GM13977 (cell line): ENCODE results near the gene IL36B.

Experiments used
- DNase-seq: peaks from one replicate; pipeline ENCODE4 v3.0.0; 2012; ENCODE audit warnings: low spot score
- CTCF ChIP-seq: IDR thresholded peaks from 2 replicates; pipeline ENCODE4 v1.5.1; 2012; ENCODE audit warnings: mild to moderate bottlenecking, control low read depth; ENCODE audit not compliant: insufficient read depth; ENCODE audit errors: extremely low read depth, missing control alignments
- in situ Hi-C: fragments of 300-500 bp; cut with MboI; formaldehyde crosslinking; loops from one replicate; pipeline ENCODE4 v1.12.0; 2022; ENCODE audit warnings: low sequenced_read_pairs, low pct_unique_long_range_greater_than_20kb, mixed read lengths, inconsistent platforms; ENCODE audit not compliant: unreplicated experiment

IL36B gene

GRCh38 chr2:113083296-113083695 lies 30.6 kb upstream of the IL36B start:
- DNase-seq, result no peak
- TF ChIP-seq CTCF, result no peak
- in situ Hi-C loops, result loop anchor here (10.0 kb wide), 1 partner anchor 122 kb away; no protein-coding TSS in a partner anchor

GRCh38 chr2:113081488-113082210 lies 29.0 kb upstream of the IL36B start:
- in situ Hi-C loops, result loop anchor here (10.0 kb wide), 1 partner anchor 123 kb away; no protein-coding TSS in a partner anchor
- DNase-seq, result no peak
- no peak for TF ChIP-seq CTCF

GRCh38 chr2:113080134-113080533 lies 27.5 kb upstream of the IL36B start:
- peak; percentile 92 for TF ChIP-seq CTCF
- in situ Hi-C loops, result loop anchor here (10.0 kb wide), 1 partner anchor 125 kb away; no protein-coding TSS in a partner anchor
- peak; percentile 46 for DNase-seq

- in situ Hi-C loops, result no loop called here
- DNase-seq, result no peak
- TF ChIP-seq CTCF, result no peak
These were observed 26.5 kb upstream of the IL36B start for GRCh38 chr2:113079131-113079530.

GRCh38 chr2:113078350-113078839 lies 25.7 kb upstream of the IL36B start:
- in situ Hi-C loops, result no loop called here
- no peak for DNase-seq
- TF ChIP-seq CTCF, result no peak

GRCh38 chr2:113077921-113078320 lies 25.3 kb upstream of the IL36B start:
- in situ Hi-C loops, result no loop called here
- TF ChIP-seq CTCF, result no peak
- DNase-seq, result no peak
